ENCODE measurements around the gene BANK1. TPM values are rescaled to one million over a fixed set of nuclear protein-coding genes. Genes with fewer than 3 reads are reported as not detected.

Gene BANK1
- total RNA-seq, 1 experiment from 2014 or later: 3.3 TPM

GRCh38 chr4:101919373-101919977 lies 128.9 kb downstream of the BANK1 start:
- in situ Hi-C loops (cut with HindIII; ENCODE audit: low pct_unique_long_range_greater_than_20kb, low sequenced_read_pairs): no loop called here

DNA sequence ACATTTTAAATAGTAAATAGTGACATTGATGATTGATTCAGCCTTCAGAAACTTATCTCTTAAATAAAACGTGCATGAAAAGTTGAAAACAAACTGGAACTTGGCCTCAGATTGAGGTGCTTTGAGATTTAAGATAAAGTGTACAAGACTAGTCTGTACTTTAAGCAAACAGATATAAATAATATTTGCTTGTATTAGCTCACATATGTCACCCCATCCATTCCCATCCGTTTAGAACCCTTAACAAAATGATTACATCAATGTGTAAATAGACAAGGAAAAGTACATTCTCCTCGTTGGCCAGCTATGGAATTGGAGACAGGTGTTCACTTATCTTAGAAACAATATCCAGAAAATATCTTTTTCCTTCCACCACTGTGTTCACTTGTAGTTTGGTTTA lies 130.8 kb downstream of the BANK1 start:
- CTCF ChIA-PET: no interaction called here
- in situ Hi-C loops (cut with HindIII; ENCODE audit: low pct_unique_long_range_greater_than_20kb, low sequenced_read_pairs): no loop called here
- DNase-seq (ENCODE audit: low read depth, low spot score) (no peak), ATAC-seq (no peak)
- BruUV-seq (replicated peaks): no TSS peak
- Histone ChIP-seq H3K27me3 (ENCODE audit: control insufficient read depth, insufficient read depth, low read length) (no peaks in the 10 kb centered on the region), H3K36me3 (ENCODE audit: control insufficient read depth, insufficient read depth, low read length) (no peaks in the 10 kb centered on the region), H3K9me3 (ENCODE audit: control insufficient read depth, insufficient read depth, low read depth, low read length) (no peaks in the 10 kb centered on the region), H3K4me1 (ENCODE audit: control insufficient read depth, insufficient read depth, low read length) (no peaks in the 10 kb centered on the region), H3K27ac (ENCODE audit: low read length) (no peak overlapping the region), H3K4me3 (ENCODE audit: low read depth in 2 of 2, low read length in 2 of 2) (no peak overlapping the region)
- intact Hi-C loops (cut with micrococcal nuclease; ENCODE audit: unreplicated experiment): no loop called here
- no peak for TF ChIP-seq SIN3A (IDR thresholded peaks at IDR 0.05; ENCODE audit: borderline replicate concordance, insufficient read depth, low read depth, low read length)
- TF ChIP-seq POLR2AphosphoS5 (IDR thresholded peaks at IDR 0.05; ENCODE audit: low read depth, low read length): no peak
- TF ChIP-seq, protein P1, sequence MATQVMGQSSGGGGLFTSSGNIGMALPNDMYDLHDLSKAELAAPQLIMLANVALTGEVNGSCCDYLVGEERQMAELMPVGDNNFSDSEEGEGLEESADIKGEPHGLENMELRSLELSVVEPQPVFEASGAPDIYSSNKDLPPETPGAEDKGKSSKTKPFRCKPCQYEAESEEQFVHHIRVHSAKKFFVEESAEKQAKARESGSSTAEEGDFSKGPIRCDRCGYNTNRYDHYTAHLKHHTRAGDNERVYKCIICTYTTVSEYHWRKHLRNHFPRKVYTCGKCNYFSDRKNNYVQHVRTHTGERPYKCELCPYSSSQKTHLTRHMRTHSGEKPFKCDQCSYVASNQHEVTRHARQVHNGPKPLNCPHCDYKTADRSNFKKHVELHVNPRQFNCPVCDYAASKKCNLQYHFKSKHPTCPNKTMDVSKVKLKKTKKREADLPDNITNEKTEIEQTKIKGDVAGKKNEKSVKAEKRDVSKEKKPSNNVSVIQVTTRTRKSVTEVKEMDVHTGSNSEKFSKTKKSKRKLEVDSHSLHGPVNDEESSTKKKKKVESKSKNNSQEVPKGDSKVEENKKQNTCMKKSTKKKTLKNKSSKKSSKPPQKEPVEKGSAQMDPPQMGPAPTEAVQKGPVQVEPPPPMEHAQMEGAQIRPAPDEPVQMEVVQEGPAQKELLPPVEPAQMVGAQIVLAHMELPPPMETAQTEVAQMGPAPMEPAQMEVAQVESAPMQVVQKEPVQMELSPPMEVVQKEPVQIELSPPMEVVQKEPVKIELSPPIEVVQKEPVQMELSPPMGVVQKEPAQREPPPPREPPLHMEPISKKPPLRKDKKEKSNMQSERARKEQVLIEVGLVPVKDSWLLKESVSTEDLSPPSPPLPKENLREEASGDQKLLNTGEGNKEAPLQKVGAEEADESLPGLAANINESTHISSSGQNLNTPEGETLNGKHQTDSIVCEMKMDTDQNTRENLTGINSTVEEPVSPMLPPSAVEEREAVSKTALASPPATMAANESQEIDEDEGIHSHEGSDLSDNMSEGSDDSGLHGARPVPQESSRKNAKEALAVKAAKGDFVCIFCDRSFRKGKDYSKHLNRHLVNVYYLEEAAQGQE (IDR thresholded peaks at IDR 0.05; ENCODE audit: insufficient read depth in 1 of 2, low read depth in 2 of 2, low read length in 1 of 2): no peak
- no peak for TF ChIP-seq TCF7L2 (IDR thresholded peaks at IDR 0.05; ENCODE audit: low read depth, low read length)
- TF ChIP-seq, protein P2, sequence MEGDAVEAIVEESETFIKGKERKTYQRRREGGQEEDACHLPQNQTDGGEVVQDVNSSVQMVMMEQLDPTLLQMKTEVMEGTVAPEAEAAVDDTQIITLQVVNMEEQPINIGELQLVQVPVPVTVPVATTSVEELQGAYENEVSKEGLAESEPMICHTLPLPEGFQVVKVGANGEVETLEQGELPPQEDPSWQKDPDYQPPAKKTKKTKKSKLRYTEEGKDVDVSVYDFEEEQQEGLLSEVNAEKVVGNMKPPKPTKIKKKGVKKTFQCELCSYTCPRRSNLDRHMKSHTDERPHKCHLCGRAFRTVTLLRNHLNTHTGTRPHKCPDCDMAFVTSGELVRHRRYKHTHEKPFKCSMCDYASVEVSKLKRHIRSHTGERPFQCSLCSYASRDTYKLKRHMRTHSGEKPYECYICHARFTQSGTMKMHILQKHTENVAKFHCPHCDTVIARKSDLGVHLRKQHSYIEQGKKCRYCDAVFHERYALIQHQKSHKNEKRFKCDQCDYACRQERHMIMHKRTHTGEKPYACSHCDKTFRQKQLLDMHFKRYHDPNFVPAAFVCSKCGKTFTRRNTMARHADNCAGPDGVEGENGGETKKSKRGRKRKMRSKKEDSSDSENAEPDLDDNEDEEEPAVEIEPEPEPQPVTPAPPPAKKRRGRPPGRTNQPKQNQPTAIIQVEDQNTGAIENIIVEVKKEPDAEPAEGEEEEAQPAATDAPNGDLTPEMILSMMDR (IDR thresholded peaks at IDR 0.05): no peak
- POLR2A ChIA-PET: no interaction called here

More at GRCh38 chr4:101919373-101919977, 128.9 kb downstream of the BANK1 start:
- no peak for TF ChIP-seq TCF7L2 (IDR thresholded peaks at IDR 0.05; ENCODE audit: low read depth, low read length)
- no peak for TF ChIP-seq SIN3A (IDR thresholded peaks at IDR 0.05; ENCODE audit: borderline replicate concordance, insufficient read depth, low read depth, low read length)
- TF ChIP-seq, protein P2 (IDR thresholded peaks at IDR 0.05): no peak
- TF ChIP-seq POLR2AphosphoS5 (IDR thresholded peaks at IDR 0.05; ENCODE audit: low read depth, low read length): no peak
- TF ChIP-seq, protein P1 (IDR thresholded peaks at IDR 0.05; ENCODE audit: insufficient read depth in 1 of 2, low read depth in 2 of 2, low read length in 1 of 2): no peak
- H3K4me3 ChIP-seq (ENCODE audit: low read depth in 2 of 2, low read length in 2 of 2): no peak overlapping the region
- ATAC-seq (no peak), DNase-seq (ENCODE audit: low read depth, low spot score) (no peak)
- no peak overlapping the region for H3K27ac ChIP-seq (ENCODE audit: low read length)
- no peaks in the 10 kb centered on the region for H3K36me3 ChIP-seq (ENCODE audit: control insufficient read depth, insufficient read depth, low read length)
- intact Hi-C loops (cut with micrococcal nuclease; ENCODE audit: unreplicated experiment): no loop called here
- no peaks in the 10 kb centered on the region for H3K9me3 ChIP-seq (ENCODE audit: control insufficient read depth, insufficient read depth, low read depth, low read length)
- ChIA-PET CTCF (no interaction called here), POLR2A (no interaction called here)
- no peaks in the 10 kb centered on the region for H3K27me3 ChIP-seq (ENCODE audit: control insufficient read depth, insufficient read depth, low read length)
- H3K4me1 ChIP-seq (ENCODE audit: control insufficient read depth, insufficient read depth, low read length): no peaks in the 10 kb centered on the region
- no TSS peak for BruUV-seq (replicated peaks)

All from Panc1 (cell line).